GM19351 (cell line): ENCODE data around the gene COPZ1.

ENCODE experiments used
- ATAC-seq: cut with Tn5 transposase; IDR thresholded peaks from one replicate; pipeline ENCODE4 v1.9.1; 2021; ENCODE audit warnings: mild to moderate bottlenecking, moderate library complexity; ENCODE audit not compliant: unreplicated experiment

Gene COPZ1

GRCh38 chr12:54374562-54375258 lies 49.8 kb downstream of the COPZ1 start:
- ATAC-seq = no peak

GRCh38 chr12:54375259-54375579 lies 50.3 kb downstream of the COPZ1 start:
- ATAC-seq = no peak

- ATAC-seq = no peak
Measured at GRCh38 chr12:54376596-54376995, 51.7 kb downstream of the COPZ1 start.

GRCh38 chr12:54377007-54377406 lies 52.1 kb downstream of the COPZ1 start:
- ATAC-seq = no peak

- no peak for ATAC-seq
Measured at GRCh38 chr12:54377797-54378515, 53.0 kb downstream of the COPZ1 start.

- ATAC-seq = peak; percentile 56
Measured at GRCh38 chr12:54378796-54379397, 54.0 kb downstream of the COPZ1 start.

- peak; percentile 85 for ATAC-seq
Measured at GRCh38 chr12:54379398-54380201, 54.7 kb downstream of the COPZ1 start.

- ATAC-seq = no peak
Measured at GRCh38 chr12:54381136-54381535, 56.2 kb downstream of the COPZ1 start.

- no peak for ATAC-seq
Measured at GRCh38 chr12:54383041-54383609, 58.2 kb downstream of the COPZ1 start.

GRCh38 chr12:54384591-54385041 lies 59.7 kb downstream of the COPZ1 start, which contains the start of gene ZNF385A:
ZNF385A (minus strand) TSS chr12:54384733; CDS start chr12:54384514, 219 bp downstream.
- ATAC-seq = peak; percentile 53

GRCh38 chr12:54385251-54385914 lies 60.5 kb downstream of the COPZ1 start:
- ATAC-seq = peak; percentile 75

GRCh38 chr12:54386403-54387113 lies 61.6 kb downstream of the COPZ1 start:
- no peak for ATAC-seq

- no peak for ATAC-seq
Measured at GRCh38 chr12:54387114-54387467, 62.2 kb downstream of the COPZ1 start.

- ATAC-seq = no peak
Measured at GRCh38 chr12:54388237-54389133, 63.6 kb downstream of the COPZ1 start.

GRCh38 chr12:54389134-54389508 lies 64.2 kb downstream of the COPZ1 start:
- no peak for ATAC-seq

- ATAC-seq = no peak
Measured at GRCh38 chr12:54389607-54390175, 64.8 kb downstream of the COPZ1 start.

- ATAC-seq = no peak
Measured at GRCh38 chr12:54390176-54390667, 65.3 kb downstream of the COPZ1 start.
